ENCODE measurements around the gene RGS9. TPM values are rescaled to one million over a fixed set of nuclear protein-coding genes. Genes with fewer than 3 reads are reported as not detected.

Gene RGS9
- total and polyA plus RNA-seq, 4 donors, result 2.1 to 10.6 (median 3.3) TPM

DNA sequence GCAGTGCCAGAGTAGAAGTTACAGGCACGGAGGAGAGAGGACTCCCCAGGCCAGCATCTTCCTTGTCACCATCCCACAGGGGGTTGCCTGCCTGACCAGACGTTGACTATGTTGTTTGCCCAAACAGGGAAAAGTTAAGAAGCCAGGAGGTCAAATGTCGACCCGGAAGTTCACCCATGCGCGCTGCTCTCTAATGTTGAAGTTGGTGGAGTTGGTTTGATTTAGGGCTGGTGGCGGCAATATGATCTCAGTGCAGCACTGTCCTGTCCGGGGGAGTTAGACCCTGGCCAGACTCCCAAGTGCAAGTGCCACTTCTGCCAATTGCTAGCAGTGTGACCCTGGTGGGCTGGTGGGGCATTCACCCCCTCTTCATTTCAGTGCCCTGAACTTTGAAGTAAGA, 30.4 kb downstream of the RGS9 start:
- DNase-seq (no peak), ATAC-seq (ENCODE audit: insufficient read depth, low FRiP score) (no peak)
- Histone ChIP-seq H3K27me3 (ENCODE audit: control insufficient read depth in 3 of 3, insufficient read depth in 3 of 3, low read length in 2 of 3) (no peaks in the 10 kb centered on the region), H3K4me1 (ENCODE audit: control insufficient read depth in 5 of 5, insufficient read depth in 5 of 5, low read length in 5 of 5) (peaks cover 0 to 11% (median 4%) of the 10 kb centered on the region in 5 donors), H3K27ac (ENCODE audit: low read depth in 1 of 2, low read length in 1 of 2) (no peak overlapping the region), H3K36me3 (ENCODE audit: control insufficient read depth in 4 of 4, insufficient read depth in 4 of 4, low read length in 4 of 4) (no peaks in the 10 kb centered on the region), H3K9me3 (ENCODE audit: control insufficient read depth in 4 of 4, insufficient read depth in 3 of 4, low read length in 3 of 4) (no peaks in the 10 kb centered on the region), H3K4me3 (no peak overlapping the region), H3K9ac (ENCODE audit: insufficient read depth in 1 of 2, low read length in 2 of 2) (no peak overlapping the region)
- WGBS, 2 donors, result 92 to 93% methylated on average over 8 of the region's 8 CpGs
- TF ChIP-seq, protein P1, sequence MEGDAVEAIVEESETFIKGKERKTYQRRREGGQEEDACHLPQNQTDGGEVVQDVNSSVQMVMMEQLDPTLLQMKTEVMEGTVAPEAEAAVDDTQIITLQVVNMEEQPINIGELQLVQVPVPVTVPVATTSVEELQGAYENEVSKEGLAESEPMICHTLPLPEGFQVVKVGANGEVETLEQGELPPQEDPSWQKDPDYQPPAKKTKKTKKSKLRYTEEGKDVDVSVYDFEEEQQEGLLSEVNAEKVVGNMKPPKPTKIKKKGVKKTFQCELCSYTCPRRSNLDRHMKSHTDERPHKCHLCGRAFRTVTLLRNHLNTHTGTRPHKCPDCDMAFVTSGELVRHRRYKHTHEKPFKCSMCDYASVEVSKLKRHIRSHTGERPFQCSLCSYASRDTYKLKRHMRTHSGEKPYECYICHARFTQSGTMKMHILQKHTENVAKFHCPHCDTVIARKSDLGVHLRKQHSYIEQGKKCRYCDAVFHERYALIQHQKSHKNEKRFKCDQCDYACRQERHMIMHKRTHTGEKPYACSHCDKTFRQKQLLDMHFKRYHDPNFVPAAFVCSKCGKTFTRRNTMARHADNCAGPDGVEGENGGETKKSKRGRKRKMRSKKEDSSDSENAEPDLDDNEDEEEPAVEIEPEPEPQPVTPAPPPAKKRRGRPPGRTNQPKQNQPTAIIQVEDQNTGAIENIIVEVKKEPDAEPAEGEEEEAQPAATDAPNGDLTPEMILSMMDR (IDR thresholded peaks at IDR 0.05; ENCODE audit: control extremely low read depth, extremely low read depth), result no peak

DNA sequence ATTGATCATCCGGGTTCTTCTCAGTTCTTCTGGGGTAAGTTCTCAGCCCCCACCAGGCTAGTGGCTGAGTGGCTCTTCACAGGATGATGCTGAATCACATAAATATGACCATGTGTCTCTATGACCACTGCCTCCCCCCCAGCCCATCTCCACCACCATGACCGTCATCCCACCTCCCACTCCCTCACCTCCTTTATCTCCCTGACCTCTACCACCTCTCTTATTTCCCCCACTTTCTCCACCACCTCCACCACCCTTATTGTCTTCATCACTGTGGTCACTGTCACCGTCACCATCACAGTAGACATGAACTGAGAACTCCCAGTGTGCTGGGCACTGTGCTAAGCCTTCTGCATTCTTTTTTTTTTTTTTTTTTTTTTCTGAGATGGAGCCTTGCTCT, 32.5 kb downstream of the RGS9 start:
- ATAC-seq (ENCODE audit: insufficient read depth, low FRiP score) (no peak), DNase-seq (no peak)
- H3K27ac ChIP-seq (ENCODE audit: low read depth in 1 of 2, low read length in 1 of 2), result no peak overlapping the region
- WGBS, 2 donors, result 81 to 93% methylated on average over 3 of the region's 3 CpGs
- TF ChIP-seq, protein P1 (IDR thresholded peaks at IDR 0.05; ENCODE audit: control extremely low read depth, extremely low read depth), result no peak
- H3K4me3 ChIP-seq, result no peak overlapping the region
- H3K36me3 ChIP-seq (ENCODE audit: control insufficient read depth in 4 of 4, insufficient read depth in 4 of 4, low read length in 4 of 4), result no peaks in the 10 kb centered on the region
- H3K9ac ChIP-seq (ENCODE audit: insufficient read depth in 1 of 2, low read length in 2 of 2), result no peak overlapping the region
- H3K9me3 ChIP-seq (ENCODE audit: control insufficient read depth in 4 of 4, insufficient read depth in 3 of 4, low read length in 3 of 4), result no peaks in the 10 kb centered on the region
- peaks cover 0 to 11% (median 2%) of the 10 kb centered on the region in 5 donors for H3K4me1 ChIP-seq (ENCODE audit: control insufficient read depth in 5 of 5, insufficient read depth in 5 of 5, low read length in 5 of 5)
- H3K27me3 ChIP-seq (ENCODE audit: control insufficient read depth in 3 of 3, insufficient read depth in 3 of 3, low read length in 2 of 3), result no peaks in the 10 kb centered on the region

DNA sequence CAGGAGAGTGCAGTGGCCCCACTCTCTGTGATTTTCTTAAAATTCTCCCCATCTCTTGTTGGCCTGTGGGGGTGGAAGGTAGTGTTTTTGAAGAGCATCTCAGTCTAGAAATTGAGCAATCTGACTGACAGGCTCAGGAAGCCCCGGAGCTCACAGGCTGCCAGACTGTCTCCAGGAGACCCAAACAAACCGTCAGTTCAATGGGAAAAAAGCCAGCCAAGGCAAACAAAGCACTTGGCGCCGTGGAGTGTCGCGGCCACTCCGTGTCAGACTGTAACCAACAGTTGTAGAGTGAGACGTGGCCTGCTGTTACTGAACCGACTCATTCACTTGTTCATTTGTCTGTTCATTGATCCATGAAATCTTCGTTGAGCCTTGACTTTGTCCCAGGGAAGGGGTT, 33.7 kb downstream of the RGS9 start:
- DNase-seq (peak; percentile 78 to 82 (median 82)), ATAC-seq (ENCODE audit: insufficient read depth, low FRiP score) (peak; percentile 28)
- H3K4me3 ChIP-seq, result no peak overlapping the region
- H3K9me3 ChIP-seq (ENCODE audit: control insufficient read depth in 4 of 4, insufficient read depth in 3 of 4, low read length in 3 of 4), result no peaks in the 10 kb centered on the region
- peak overlapping the region in 1 of 2 donors; percentile 1 for H3K27ac ChIP-seq (ENCODE audit: low read depth in 1 of 2, low read length in 1 of 2)
- H3K27me3 ChIP-seq (ENCODE audit: control insufficient read depth in 3 of 3, insufficient read depth in 3 of 3, low read length in 2 of 3), result no peaks in the 10 kb centered on the region
- peaks cover 0 to 11% (median 2%) of the 10 kb centered on the region in 5 donors for H3K4me1 ChIP-seq (ENCODE audit: control insufficient read depth in 5 of 5, insufficient read depth in 5 of 5, low read length in 5 of 5)
- 30 to 58% methylated on average over 10 of the region's 10 CpGs for WGBS, 2 donors
- no peaks in the 10 kb centered on the region for H3K36me3 ChIP-seq (ENCODE audit: control insufficient read depth in 4 of 4, insufficient read depth in 4 of 4, low read length in 4 of 4)
- TF ChIP-seq, protein P1 (IDR thresholded peaks at IDR 0.05; ENCODE audit: control extremely low read depth, extremely low read depth), result no peak
- no peak overlapping the region for H3K9ac ChIP-seq (ENCODE audit: insufficient read depth in 1 of 2, low read length in 2 of 2)

DNA sequence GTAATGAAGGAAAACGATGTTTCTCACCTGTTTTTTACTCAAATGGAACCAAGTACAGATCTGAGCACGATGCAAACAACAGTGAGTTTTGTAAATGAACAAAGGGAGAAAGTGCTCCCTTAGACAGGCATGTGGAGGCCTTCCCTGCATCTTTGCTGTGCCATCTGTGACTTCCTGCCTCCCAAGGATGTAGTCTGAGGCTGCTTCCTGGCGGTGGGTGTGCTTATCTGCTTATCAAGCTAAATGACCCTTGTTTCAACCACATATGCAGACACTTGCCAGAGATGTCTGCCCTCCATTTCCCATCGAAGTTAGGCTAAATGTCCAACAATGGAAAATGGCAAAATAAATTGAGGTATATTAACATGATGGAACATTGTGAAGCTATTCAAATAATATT, 34.6 kb downstream of the RGS9 start:
- Histone ChIP-seq H3K27me3 (ENCODE audit: control insufficient read depth in 3 of 3, insufficient read depth in 3 of 3, low read length in 2 of 3) (no peaks in the 10 kb centered on the region), H3K9ac (ENCODE audit: insufficient read depth in 1 of 2, low read length in 2 of 2) (no peak overlapping the region), H3K9me3 (ENCODE audit: control insufficient read depth in 4 of 4, insufficient read depth in 3 of 4, low read length in 3 of 4) (no peaks in the 10 kb centered on the region), H3K27ac (ENCODE audit: low read depth in 1 of 2, low read length in 1 of 2) (no peak overlapping the region), H3K4me1 (ENCODE audit: control insufficient read depth in 5 of 5, insufficient read depth in 5 of 5, low read length in 5 of 5) (peaks cover 0 to 11% (median 2%) of the 10 kb centered on the region in 5 donors), H3K36me3 (ENCODE audit: control insufficient read depth in 4 of 4, insufficient read depth in 4 of 4, low read length in 4 of 4) (no peaks in the 10 kb centered on the region), H3K4me3 (no peak overlapping the region)
- TF ChIP-seq, protein P1 (IDR thresholded peaks at IDR 0.05; ENCODE audit: control extremely low read depth, extremely low read depth), result no peak
- 28 to 40% methylated on average over 4 of the region's 4 CpGs for WGBS, 2 donors
- no peak for DNase-seq
- no peak for ATAC-seq (ENCODE audit: insufficient read depth, low FRiP score)

Data from lung (tissue), 12 donors.